OCI-LY1 (cell line): Measurements from ENCODE around the gene GLRA2.

Experiments used
- H2AFZ ChIP-seq: fragments of 200-600 bp; sonication (generic), shearing (Covaris generic); 2 replicates; pipeline ENCODE4 v1.6.0; 2014; ENCODE audit warnings: antibody characterized with exemption, mild to moderate bottlenecking, low read length
- H3F3A ChIP-seq: fragments of 200-600 bp; sonication (generic), shearing (Covaris generic); 2 replicates; pipeline ENCODE4 v1.6.0; 2014; ENCODE audit warnings: mild to moderate bottlenecking, antibody characterized with exemption, low read length, moderate library complexity; ENCODE audit not compliant: insufficient read depth
- H3K27ac ChIP-seq: fragments of 200-600 bp; sonication (generic); 2 replicates; pipeline ENCODE4 v1.5.1; 2014; ENCODE audit warnings: low read length, mixed run types, mild to moderate bottlenecking, low read depth; ENCODE audit not compliant: poor library complexity, severe bottlenecking
- H3K27me3 ChIP-seq: fragments of 200-600 bp; sonication (generic); 2 replicates; pipeline ENCODE4 v1.6.0; 2014; ENCODE audit warnings: antibody characterized with exemption, mild to moderate bottlenecking, low read length, moderate library complexity; ENCODE audit not compliant: insufficient read depth
- H3K36me3 ChIP-seq: fragments of 200-600 bp; sonication (generic); 2 replicates; pipeline ENCODE4 v1.6.1; 2014; ENCODE audit warnings: mild to moderate bottlenecking, antibody characterized with exemption, low read length, moderate library complexity, mixed read lengths; ENCODE audit not compliant: insufficient read depth
- H3K4me1 ChIP-seq: fragments of 200-600 bp; sonication (generic); 2 replicates; pipeline ENCODE4 v1.5.1; 2014; ENCODE audit warnings: mild to moderate bottlenecking, low read length, moderate library complexity; ENCODE audit not compliant: insufficient read depth, severe bottlenecking
- H3K4me2 ChIP-seq: fragments of 200-600 bp; sonication (generic), shearing (Covaris generic); 2 replicates; pipeline ENCODE4 v1.6.1; 2014; ENCODE audit warnings: low read length
- H3K4me3 ChIP-seq: fragments of 200-600 bp; sonication (generic); 2 replicates; pipeline ENCODE4 v1.5.1; 2014; ENCODE audit warnings: low read length, low read depth, mild to moderate bottlenecking, mixed read lengths; ENCODE audit not compliant: poor library complexity, severe bottlenecking
- H3K79me2 ChIP-seq: fragments of 200-600 bp; shearing (Covaris generic); 2 replicates; pipeline ENCODE4 v1.6.1; 2016; ENCODE audit warnings: mixed run types, low read length, mixed read lengths; ENCODE audit not compliant: insufficient read depth
- H3K9ac ChIP-seq: fragments of 200-600 bp; sonication (generic), shearing (Covaris generic); 2 replicates; pipeline ENCODE4 v1.6.1; 2014; ENCODE audit warnings: mild to moderate bottlenecking, low read length, mixed read lengths
- H3K9me2 ChIP-seq: fragments of 200-600 bp; sonication (generic), shearing (Covaris generic); 2 replicates; pipeline ENCODE4 v1.6.1; 2014; ENCODE audit warnings: low read depth, mild to moderate bottlenecking, low read length, mixed read lengths
- H3K9me3 ChIP-seq: fragments of 200-600 bp; shearing (Covaris generic); 2 replicates; pipeline ENCODE4 v1.6.1; 2014; ENCODE audit warnings: low read length, mixed read lengths
- H4K20me1 ChIP-seq: fragments of 200-600 bp; sonication (generic), shearing (Covaris generic); 2 replicates; pipeline ENCODE4 v1.6.0; 2016; ENCODE audit warnings: mild to moderate bottlenecking, low read length; ENCODE audit not compliant: insufficient read depth
- CTCF ChIP-seq: fragments of 200-600 bp; sonication (generic), shearing (Covaris generic); IDR thresholded peaks from 2 replicates; pipeline ENCODE4 v1.5.1; 2017; ENCODE audit warnings: mild to moderate bottlenecking, antibody characterized with exemption, low read length, moderate library complexity, mixed read lengths
- EZH2 ChIP-seq: fragments of 200-600 bp; sonication (generic), shearing (Covaris generic); IDR thresholded peaks from 2 replicates; pipeline ENCODE4 v1.8.0; 2017; ENCODE audit warnings: borderline replicate concordance, mixed run types, mild to moderate bottlenecking, antibody characterized with exemption, low read length, moderate library complexity, mixed read lengths

The GLRA2 gene

GRCh38 chrX:14630733-14631132 lies 101.4 kb downstream of the GLRA2 start:
- no peaks in the 10 kb centered on the region for H3K9me2 ChIP-seq
- no peaks in the 10 kb centered on the region for H4K20me1 ChIP-seq
- no peaks in the 10 kb centered on the region for H3K79me2 ChIP-seq
- no peak overlapping the region for H2AFZ ChIP-seq
- no peaks in the 10 kb centered on the region for H3F3A ChIP-seq
- no peak overlapping the region for H3K27ac ChIP-seq
- no peaks in the 10 kb centered on the region for H3K36me3 ChIP-seq
- no peak overlapping the region for H3K9ac ChIP-seq
- no peak for TF ChIP-seq CTCF
- no peak for TF ChIP-seq EZH2
- H3K4me2 ChIP-seq, result no peak overlapping the region
- H3K9me3 ChIP-seq, result no peaks in the 10 kb centered on the region
- no peak overlapping the region for H3K4me3 ChIP-seq
- no peaks in the 10 kb centered on the region for H3K27me3 ChIP-seq
- no peaks in the 10 kb centered on the region for H3K4me1 ChIP-seq

- no peak overlapping the region for H2AFZ ChIP-seq
- no peak for TF ChIP-seq EZH2
- no peak for TF ChIP-seq CTCF
- no peaks in the 10 kb centered on the region for H3K9me2 ChIP-seq
- H4K20me1 ChIP-seq, result no peaks in the 10 kb centered on the region
- no peak overlapping the region for H3K4me2 ChIP-seq
- no peak overlapping the region for H3K9ac ChIP-seq
- no peaks in the 10 kb centered on the region for H3F3A ChIP-seq
- no peaks in the 10 kb centered on the region for H3K79me2 ChIP-seq
- no peaks in the 10 kb centered on the region for H3K27me3 ChIP-seq
- H3K4me3 ChIP-seq, result no peak overlapping the region
- H3K9me3 ChIP-seq, result no peaks in the 10 kb centered on the region
- no peaks in the 10 kb centered on the region for H3K36me3 ChIP-seq
- no peaks in the 10 kb centered on the region for H3K4me1 ChIP-seq
- H3K27ac ChIP-seq, result no peak overlapping the region
Measured at GRCh38 chrX:14641681-14642655, 112.6 kb downstream of the GLRA2 start.

- no peak overlapping the region for H3K4me3 ChIP-seq
- no peaks in the 10 kb centered on the region for H3K4me1 ChIP-seq
- H3K9me3 ChIP-seq, result no peaks in the 10 kb centered on the region
- H4K20me1 ChIP-seq, result no peaks in the 10 kb centered on the region
- H3K36me3 ChIP-seq, result no peaks in the 10 kb centered on the region
- H3K27ac ChIP-seq, result no peak overlapping the region
- H3K9ac ChIP-seq, result no peak overlapping the region
- H3F3A ChIP-seq, result no peaks in the 10 kb centered on the region
- no peak overlapping the region for H2AFZ ChIP-seq
- H3K79me2 ChIP-seq, result no peaks in the 10 kb centered on the region
- H3K9me2 ChIP-seq, result no peaks in the 10 kb centered on the region
- TF ChIP-seq EZH2 (no peak), CTCF (no peak)
- H3K27me3 ChIP-seq, result no peaks in the 10 kb centered on the region
- H3K4me2 ChIP-seq, result no peak overlapping the region
Measured at GRCh38 chrX:14660970-14661369, 131.6 kb downstream of the GLRA2 start.
